ENCODE measurements around the gene CYP4B1. TPM values are rescaled to one million over a fixed set of nuclear protein-coding genes. Genes with fewer than 3 reads are reported as not detected.

CYP4B1 gene
- total RNA-seq, 1 experiment from 2014 or later = not detected

DNA sequence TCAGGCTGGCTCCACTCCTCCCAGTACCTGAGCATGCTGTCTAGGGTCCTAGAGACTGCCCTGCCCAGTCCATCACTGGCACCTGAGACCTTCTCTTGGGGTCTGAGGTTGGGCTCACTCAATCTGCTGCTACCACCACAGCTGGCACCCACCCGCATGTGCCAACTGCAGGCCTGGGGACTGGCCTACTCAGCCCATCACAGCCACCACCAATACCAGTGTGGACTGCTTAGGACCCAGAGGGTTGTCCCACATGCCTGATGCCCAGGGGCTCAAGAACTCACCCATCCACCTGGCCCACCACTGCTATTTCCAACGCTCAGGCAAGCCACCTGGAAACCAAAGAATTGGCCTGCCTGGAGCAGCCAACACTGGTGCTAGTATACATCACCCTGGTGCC, 63.5 kb downstream of the CYP4B1 start:
- intact Hi-C loops (cut with micrococcal nuclease; ENCODE audit: unreplicated experiment) = no loop called here
- TF ChIP-seq, protein P1, sequence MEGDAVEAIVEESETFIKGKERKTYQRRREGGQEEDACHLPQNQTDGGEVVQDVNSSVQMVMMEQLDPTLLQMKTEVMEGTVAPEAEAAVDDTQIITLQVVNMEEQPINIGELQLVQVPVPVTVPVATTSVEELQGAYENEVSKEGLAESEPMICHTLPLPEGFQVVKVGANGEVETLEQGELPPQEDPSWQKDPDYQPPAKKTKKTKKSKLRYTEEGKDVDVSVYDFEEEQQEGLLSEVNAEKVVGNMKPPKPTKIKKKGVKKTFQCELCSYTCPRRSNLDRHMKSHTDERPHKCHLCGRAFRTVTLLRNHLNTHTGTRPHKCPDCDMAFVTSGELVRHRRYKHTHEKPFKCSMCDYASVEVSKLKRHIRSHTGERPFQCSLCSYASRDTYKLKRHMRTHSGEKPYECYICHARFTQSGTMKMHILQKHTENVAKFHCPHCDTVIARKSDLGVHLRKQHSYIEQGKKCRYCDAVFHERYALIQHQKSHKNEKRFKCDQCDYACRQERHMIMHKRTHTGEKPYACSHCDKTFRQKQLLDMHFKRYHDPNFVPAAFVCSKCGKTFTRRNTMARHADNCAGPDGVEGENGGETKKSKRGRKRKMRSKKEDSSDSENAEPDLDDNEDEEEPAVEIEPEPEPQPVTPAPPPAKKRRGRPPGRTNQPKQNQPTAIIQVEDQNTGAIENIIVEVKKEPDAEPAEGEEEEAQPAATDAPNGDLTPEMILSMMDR (IDR thresholded peaks at IDR 0.05; ENCODE audit: insufficient read depth in 1 of 2, low read depth in 1 of 2, low read length in 1 of 2, severe bottlenecking in 1 of 2, unreplicated experiment in 1 of 2) = no peak
- Mint-ChIP-seq H3K27me3 (ENCODE audit: insufficient read depth, unreplicated experiment) (no peaks in the 10 kb centered on the region), H3K27ac (ENCODE audit: unreplicated experiment) (no peak overlapping the region), H3K9me3 (ENCODE audit: unreplicated experiment) (peaks cover 9% of the 10 kb centered on the region), H3K4me3 (ENCODE audit: unreplicated experiment) (no peak overlapping the region), H3K36me3 (ENCODE audit: insufficient read depth, unreplicated experiment) (no peaks in the 10 kb centered on the region), H3K4me1 (ENCODE audit: low read depth, unreplicated experiment) (peaks cover 6% of the 10 kb centered on the region)
- CTCF ChIA-PET = no interaction called here
- Histone ChIP-seq H3K27me3 (replicated peaks; ENCODE audit: control insufficient read depth, insufficient read depth, low read length) (no peaks in the 10 kb centered on the region), H3K9me3 (no peaks in the 10 kb centered on the region), H3K4me1 (no peaks in the 10 kb centered on the region), H3K36me3 (ENCODE audit: control insufficient read depth, insufficient read depth, low read length) (no peaks in the 10 kb centered on the region), H3K4me3 (ENCODE audit: low read depth, low read length) (no peak overlapping the region)
- POLR2A ChIA-PET = no interaction called here
- no peak for DNase-seq
- no TSS peak for BruUV-seq (replicated peaks)

Other genes starting within 250 kb of the CYP4B1 start
- gene KNCN, start 247.4 kb upstream of the CYP4B1 start, total RNA-seq (2022) = not detected in 2 replicates
- gene MKNK1, start 194.8 kb upstream of the CYP4B1 start, total RNA-seq (2022) = 22.7 and 30.5 TPM in 2 replicates
- gene MOB3C, start 182.2 kb upstream of the CYP4B1 start, total RNA-seq (2022) = 1.6 and 2.1 TPM in 2 replicates
- 26.9 and 31.7 TPM in 2 replicates for gene ATPAF1, start 130.7 kb upstream of the CYP4B1 start, total RNA-seq (2022)
- not detected in 2 replicates for gene TEX38, start 127.2 kb upstream of the CYP4B1 start, total RNA-seq (2022)
- 60.3 and 61.6 TPM in 2 replicates for gene EFCAB14, start 79.9 kb upstream of the CYP4B1 start, total RNA-seq (2022)
- gene CYP4A11, start 142.4 kb downstream of the CYP4B1 start, total RNA-seq (2022) = 0.16 TPM in 1 of 2 replicates, not detected in the other
- gene CYP4X1, start 224.6 kb downstream of the CYP4B1 start, total RNA-seq (2022) = 5.5 and 7.8 TPM in 2 replicates